K562 (cell line): ENCODE results near the gene COX6B1. TPM values are rescaled to one million over a fixed set of nuclear protein-coding genes. Genes with fewer than 3 reads are reported as not detected.

Experiments used
- CBFA2T2 ChIP-seq: fragments of 450-650 bp; conservative IDR thresholded peaks from 2 replicates; pipeline ENCODE4 v1.6.1; 2017; ENCODE audit warnings: mild to moderate bottlenecking
- CREB1 ChIP-seq, 2 experiments: sonication (generic) in 1 of 2; formaldehyde crosslinking in 1 of 2; IDR thresholded peaks; 2 replicates each; pipeline versions ENCODE4 v1.6.1 to v1.8.0; 2012 to 2022; ENCODE audit warnings: inconsistent platforms in 1 of 2, mild to moderate bottlenecking in 1 of 2, missing genetic modification reagents in 1 of 2, moderate library complexity in 1 of 2
- E2F3 ChIP-seq: fragments of 250-450 bp; sonication (Bioruptor Pico); IDR thresholded peaks from 2 replicates; pipeline ENCODE4 v1.4.0; 2020; ENCODE audit warnings: mild to moderate bottlenecking
- EP300 ChIP-seq: IDR thresholded peaks from 2 replicates; pipeline ENCODE4 v1.6.1; 2012; ENCODE audit warnings: low read length, improper control_type of control experiment
- FOXJ3 ChIP-seq: sonication (generic); formaldehyde crosslinking; IDR thresholded peaks from 2 replicates; pipeline ENCODE4 v1.4.0; 2020; ENCODE audit warnings: mild to moderate bottlenecking, missing genetic modification reagents
- NFE2 ChIP-seq: IDR thresholded peaks from 2 replicates; pipeline ENCODE4 v1.6.1; 2014; ENCODE audit warnings: antibody characterized with exemption, low read depth
- NR1H2 ChIP-seq: sonication (generic); formaldehyde crosslinking; IDR thresholded peaks from 2 replicates; pipeline ENCODE4 v1.4.0; 2020; ENCODE audit warnings: mild to moderate bottlenecking, missing genetic modification reagents
- NR2C1 ChIP-seq, 2 experiments: fragments of 450-650 bp; IDR thresholded peaks; 2 replicates each; pipeline ENCODE4 v1.6.1; 2017; ENCODE audit warnings: mild to moderate bottlenecking in 2 of 2, antibody characterized with exemption in 1 of 2, inconsistent platforms in 1 of 2, missing compliant biosample characterization in 1 of 2, missing genetic modification characterization in 1 of 2
- POLR3G ChIP-seq: IDR thresholded peaks from 2 replicates; pipeline ENCODE4 v1.6.1; 2011; ENCODE audit not compliant: insufficient read length, insufficient replicate concordance; ENCODE audit errors: extremely low read depth
- PRPF4 ChIP-seq: fragments of 200-400 bp; formaldehyde crosslinking; IDR thresholded peaks from one replicate; pipeline ENCODE4 v1.6.1; 2017; ENCODE audit warnings: low read length, low read depth, mild to moderate bottlenecking; ENCODE audit not compliant: insufficient read depth, poor library complexity, severe bottlenecking
- SLC30A9 ChIP-seq: fragments of 250-450 bp; sonication (Bioruptor Pico); IDR thresholded peaks from 2 replicates; pipeline ENCODE4 v1.8.0; 2022; ENCODE audit warnings: mild to moderate bottlenecking, moderate library complexity
- SMARCA4 ChIP-seq: fragments of 450-650 bp; IDR thresholded peaks from 2 replicates; pipeline ENCODE4 v1.6.1; 2016
- STAG1 ChIP-seq: sonication (generic); formaldehyde crosslinking; IDR thresholded peaks from 2 replicates; pipeline ENCODE4 v1.5.0; 2020; ENCODE audit warnings: missing genetic modification reagents, borderline replicate concordance
- TAF7 ChIP-seq: fragments of 450-650 bp; IDR thresholded peaks from 2 replicates; pipeline ENCODE4 v1.6.1; 2016; ENCODE audit warnings: missing genetic modification characterization, missing compliant biosample characterization
- ZFX ChIP-seq: sonication (generic); formaldehyde crosslinking; IDR thresholded peaks from 2 replicates; pipeline ENCODE4 v1.8.0; 2022; ENCODE audit warnings: mild to moderate bottlenecking, missing genetic modification reagents, moderate library complexity
- ZNF274 ChIP-seq: IDR thresholded peaks from 2 replicates; pipeline ENCODE4 v1.6.1; 2011; ENCODE audit warnings: low read depth, mild to moderate bottlenecking, low read length, moderate library complexity, borderline replicate concordance
- ZNF384 ChIP-seq: IDR thresholded peaks from 2 replicates; pipeline ENCODE4 v1.6.1; 2012; ENCODE audit warnings: low read depth, low read length, improper control_type of control experiment
- ZNF41 ChIP-seq: fragments of 250-450 bp; sonication (Bioruptor Pico); conservative IDR thresholded peaks from 2 replicates; pipeline ENCODE4 v1.4.0; 2020; ENCODE audit warnings: mild to moderate bottlenecking
- ZNF699 ChIP-seq: fragments of 250-450 bp; sonication (Bioruptor Pico); IDR thresholded peaks from 2 replicates; pipeline ENCODE4 v1.8.0; 2021; ENCODE audit warnings: mild to moderate bottlenecking, moderate library complexity; ENCODE audit not compliant: insufficient replicate concordance
- ZNF830 ChIP-seq: fragments of 250-450 bp; sonication (Bioruptor Pico); IDR thresholded peaks from 2 replicates; pipeline ENCODE4 v1.5.0; 2021; ENCODE audit warnings: mild to moderate bottlenecking
- ZZZ3 ChIP-seq: fragments of 450-650 bp; IDR thresholded peaks from 2 replicates; pipeline ENCODE4 v1.6.1; 2016; ENCODE audit warnings: antibody characterized with exemption, mild to moderate bottlenecking, moderate library complexity
- polyA plus RNA-seq, 8 experiments: library from polyadenylated mRNA; depleted of rRNA in 4 of 8; stranded (reverse) in 5 of 8; unstranded in 3 of 8; fragments of >200 nt; fragmentation: Nextera tagmentation in 2 of 8; fragmentation: Illumina TruSeq in 1 of 8; extraction: Ambion mirVana in 2 of 8; extraction: Trizol in 1 of 8; gene quantifications; 2 replicates each; pipeline versions ENCODE4 v1.2.1 to v1.2.3, GENCODE V29; 2011 to 2014; ENCODE audit warnings: inconsistent platforms in 1 of 8, missing spikeins in 1 of 8
- total RNA-seq, 7 experiments: library from RNA; depleted of rRNA in 6 of 7; stranded (reverse); fragments of >200 nt in 6 of 7; fragmentation: Illumina TruSeq in 2 of 7; extraction: Trizol in 2 of 7; gene quantifications; 2 replicates each; pipeline versions ENCODE4 v1.2.1 to v1.2.3, GENCODE V29; 2011 to 2021; ENCODE audit warnings: low replicate concordance in 1 of 7
- TF ChIP-seq, protein P1 (sequence below): fragments of 450-650 bp; conservative IDR thresholded peaks from 2 replicates; pipeline ENCODE4 v1.6.1; 2016; ENCODE audit warnings: missing genetic modification characterization, low read depth, mild to moderate bottlenecking, control low read depth, missing compliant biosample characterization
- TF ChIP-seq, protein P2 (sequence below): fragments of 250-450 bp; sonication (Bioruptor Pico); IDR thresholded peaks from 2 replicates; pipeline ENCODE4 v1.9.0; 2021; ENCODE audit warnings: mild to moderate bottlenecking, inconsistent platforms
- TF ChIP-seq, protein P3 (sequence below): fragments of 250-450 bp; sonication (Bioruptor Pico); IDR thresholded peaks from 2 replicates; pipeline ENCODE4 v1.5.0; 2021

Gene COX6B1
- total and polyA plus RNA-seq, 9 of the 15 experiments (the other 6 are each of a cell fraction or from before 2014, with no cell fraction given), result 777 to 2,393 (median 1,219) TPM

DNA sequence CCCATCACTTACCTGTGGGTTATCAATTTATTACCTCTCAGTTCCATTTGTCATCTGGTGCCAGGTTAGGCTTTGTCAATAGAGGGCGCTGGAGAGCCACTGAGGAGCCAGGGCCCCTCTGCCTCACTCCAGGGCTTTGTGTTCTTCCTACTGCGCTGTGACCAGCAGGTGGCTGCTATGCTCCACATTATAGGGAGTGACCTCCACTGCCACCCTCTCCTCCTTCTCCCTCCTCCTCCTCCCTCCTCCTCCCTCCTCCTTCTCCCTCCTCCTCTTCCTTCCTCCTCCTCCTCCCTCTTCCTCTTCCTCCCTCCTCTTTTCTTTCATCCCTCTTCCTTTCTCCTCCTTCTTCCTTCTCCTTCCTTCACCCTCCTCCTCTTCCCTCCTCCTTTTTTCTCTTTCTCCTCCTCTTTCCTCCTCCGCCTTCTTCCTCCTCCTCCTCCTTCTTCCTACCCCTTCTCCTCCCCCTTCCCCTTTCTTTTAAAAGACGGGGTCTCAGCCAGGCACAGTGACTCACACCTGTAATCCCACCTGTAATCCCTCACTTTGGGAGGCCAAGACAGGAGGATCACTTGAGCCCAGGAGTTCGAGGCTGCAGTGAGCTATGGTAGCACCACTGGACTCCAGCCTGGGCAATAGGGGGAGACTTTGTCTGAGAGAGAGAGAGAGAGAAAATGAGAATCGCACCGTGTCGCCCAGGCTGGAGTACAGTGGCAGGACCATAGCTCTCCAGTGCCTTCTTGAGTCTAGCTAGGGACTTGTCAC, 45.9 kb downstream of the COX6B1 start (continued):
- TF ChIP-seq FOXJ3 (CRISPR knock-in tag) (no peak), NFE2 (no peak), NR2C1 (IDR thresholded peaks at IDR 0.05) (peak; percentile 30; the same call in 1 of the 2 replicates), NR2C1 (tag; IDR thresholded peaks at IDR 0.05) (no peak), ZNF699 (CRISPR knock-in tag) (no peak), CREB1 (IDR thresholded peaks at IDR 0.05) (no peak), CREB1 (CRISPR knock-in tag; IDR thresholded peaks at IDR 0.05) (no peak), ZNF830 (CRISPR knock-in tag) (no peak), EP300 (no peak), TAF7 (tag) (no peak), ZNF41 (no peak), STAG1 (CRISPR knock-in tag) (peak; percentile 92), ZZZ3 (peak; percentile 18; the same call in 1 of the 2 replicates), SMARCA4 (no peak), NR1H2 (no peak), PRPF4 (no peak), ZFX (CRISPR knock-in tag) (no peak), CBFA2T2 (no peak), ZNF384 (peak; percentile 36; the same call in 1 of the 2 replicates), E2F3 (CRISPR knock-in tag) (no peak), POLR3G (no peak), ZNF274 (no peak), SLC30A9 (CRISPR knock-in tag) (no peak)
- TF ChIP-seq, protein P1, sequence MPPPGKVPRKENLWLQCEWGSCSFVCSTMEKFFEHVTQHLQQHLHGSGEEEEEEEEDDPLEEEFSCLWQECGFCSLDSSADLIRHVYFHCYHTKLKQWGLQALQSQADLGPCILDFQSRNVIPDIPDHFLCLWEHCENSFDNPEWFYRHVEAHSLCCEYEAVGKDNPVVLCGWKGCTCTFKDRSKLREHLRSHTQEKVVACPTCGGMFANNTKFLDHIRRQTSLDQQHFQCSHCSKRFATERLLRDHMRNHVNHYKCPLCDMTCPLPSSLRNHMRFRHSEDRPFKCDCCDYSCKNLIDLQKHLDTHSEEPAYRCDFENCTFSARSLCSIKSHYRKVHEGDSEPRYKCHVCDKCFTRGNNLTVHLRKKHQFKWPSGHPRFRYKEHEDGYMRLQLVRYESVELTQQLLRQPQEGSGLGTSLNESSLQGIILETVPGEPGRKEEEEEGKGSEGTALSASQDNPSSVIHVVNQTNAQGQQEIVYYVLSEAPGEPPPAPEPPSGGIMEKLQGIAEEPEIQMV (tag), result 0 out of 2 replicates have a peak, but pooled peaks have one; percentile 16
- TF ChIP-seq, protein P2, sequence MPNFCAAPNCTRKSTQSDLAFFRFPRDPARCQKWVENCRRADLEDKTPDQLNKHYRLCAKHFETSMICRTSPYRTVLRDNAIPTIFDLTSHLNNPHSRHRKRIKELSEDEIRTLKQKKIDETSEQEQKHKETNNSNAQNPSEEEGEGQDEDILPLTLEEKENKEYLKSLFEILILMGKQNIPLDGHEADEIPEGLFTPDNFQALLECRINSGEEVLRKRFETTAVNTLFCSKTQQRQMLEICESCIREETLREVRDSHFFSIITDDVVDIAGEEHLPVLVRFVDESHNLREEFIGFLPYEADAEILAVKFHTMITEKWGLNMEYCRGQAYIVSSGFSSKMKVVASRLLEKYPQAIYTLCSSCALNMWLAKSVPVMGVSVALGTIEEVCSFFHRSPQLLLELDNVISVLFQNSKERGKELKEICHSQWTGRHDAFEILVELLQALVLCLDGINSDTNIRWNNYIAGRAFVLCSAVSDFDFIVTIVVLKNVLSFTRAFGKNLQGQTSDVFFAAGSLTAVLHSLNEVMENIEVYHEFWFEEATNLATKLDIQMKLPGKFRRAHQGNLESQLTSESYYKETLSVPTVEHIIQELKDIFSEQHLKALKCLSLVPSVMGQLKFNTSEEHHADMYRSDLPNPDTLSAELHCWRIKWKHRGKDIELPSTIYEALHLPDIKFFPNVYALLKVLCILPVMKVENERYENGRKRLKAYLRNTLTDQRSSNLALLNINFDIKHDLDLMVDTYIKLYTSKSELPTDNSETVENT (CRISPR knock-in tag), result no peak
- TF ChIP-seq, protein P3, sequence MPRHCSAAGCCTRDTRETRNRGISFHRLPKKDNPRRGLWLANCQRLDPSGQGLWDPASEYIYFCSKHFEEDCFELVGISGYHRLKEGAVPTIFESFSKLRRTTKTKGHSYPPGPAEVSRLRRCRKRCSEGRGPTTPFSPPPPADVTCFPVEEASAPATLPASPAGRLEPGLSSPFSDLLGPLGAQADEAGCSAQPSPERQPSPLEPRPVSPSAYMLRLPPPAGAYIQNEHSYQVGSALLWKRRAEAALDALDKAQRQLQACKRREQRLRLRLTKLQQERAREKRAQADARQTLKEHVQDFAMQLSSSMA (CRISPR knock-in tag), result no peak
